GM18858 (cell line): ENCODE measurements around the gene PSMD3.

Experiments used
- ATAC-seq: cut with Tn5 transposase; IDR thresholded peaks from one replicate; pipeline ENCODE4 v1.9.1; 2021; ENCODE audit not compliant: unreplicated experiment

Gene PSMD3

GRCh38 chr17:39955726-39956225, 24.8 kb upstream of the PSMD3 start:
- ATAC-seq = no peak

DNA sequence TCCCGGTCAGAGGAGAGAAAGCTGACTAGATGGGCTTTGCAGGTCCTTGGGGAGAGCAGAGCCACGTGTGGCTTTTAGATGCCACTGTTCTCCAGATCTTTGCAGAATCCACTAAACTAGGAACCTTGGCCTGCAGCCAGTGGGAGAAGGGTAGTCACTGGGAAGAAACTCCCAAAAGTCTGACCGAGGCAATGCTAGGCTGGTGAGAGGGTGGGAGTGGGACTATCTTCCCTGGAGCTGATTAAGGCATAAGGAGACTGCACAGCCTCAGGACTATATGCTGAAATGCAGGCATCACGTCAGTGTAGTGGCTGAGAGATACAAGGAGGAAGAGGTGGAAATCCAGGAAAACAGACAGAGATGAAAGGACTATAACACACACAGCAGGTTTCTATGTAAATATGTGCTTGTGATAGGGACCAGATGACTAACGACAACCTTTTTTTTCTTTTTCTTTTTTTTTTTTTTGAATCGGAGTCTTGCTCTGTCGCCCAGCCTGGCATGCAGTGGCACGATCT, 20.0 kb upstream of the PSMD3 start:
- no peak for ATAC-seq

DNA sequence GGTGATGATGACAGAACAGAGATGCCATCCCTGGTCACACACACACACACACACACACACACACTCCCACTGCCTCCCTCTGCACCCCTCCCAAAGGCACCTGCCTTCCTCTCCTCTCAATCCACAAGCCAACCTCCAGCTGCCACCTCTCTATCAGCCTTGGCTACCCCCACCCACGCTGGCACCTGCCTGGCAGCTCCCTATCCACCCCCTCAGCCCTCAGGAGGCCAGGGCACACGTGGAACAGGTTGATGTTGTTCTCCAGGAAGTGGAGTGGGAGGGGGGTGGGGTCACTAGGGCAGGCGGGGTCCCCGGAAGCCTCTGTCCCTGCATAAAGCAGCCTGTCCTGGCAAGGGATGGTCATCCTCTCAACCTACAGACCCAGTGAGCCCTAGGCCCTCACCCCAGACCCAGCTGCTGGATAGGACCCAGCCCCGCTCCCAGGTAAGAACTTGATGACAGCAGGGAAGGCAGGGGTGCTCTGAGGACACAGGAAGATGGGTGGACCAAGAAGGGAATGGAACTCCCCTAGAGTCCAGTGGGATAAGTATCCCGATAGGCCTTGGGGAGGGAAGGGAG, 17.9 kb upstream of the PSMD3 start, which contains the start of gene GSDMA:
Gene GSDMA, plus strand, starts transcription at position 363 of the 579 bp plus-strand sequence. CDS start 2,684 bp downstream, outside the sequence.
- ATAC-seq = no peak

DNA sequence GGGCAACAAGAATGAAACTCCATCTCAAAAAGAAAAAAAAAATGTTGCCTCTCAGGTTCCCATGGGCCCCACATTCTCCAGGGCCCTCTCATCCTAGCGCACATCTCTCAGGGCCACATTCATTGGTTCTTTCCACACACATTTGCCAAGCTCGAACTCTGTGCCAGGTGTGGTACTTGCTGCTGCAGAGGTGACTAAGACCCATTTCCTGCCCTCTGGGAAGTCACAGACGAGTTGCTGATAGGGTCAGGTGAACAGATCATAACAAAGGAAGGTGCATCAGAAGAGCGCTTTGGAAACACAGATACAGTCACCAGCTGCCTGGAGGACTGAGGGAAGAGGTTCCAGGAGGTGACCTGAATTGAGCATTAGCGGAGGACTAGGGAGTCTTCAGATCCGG, 16.8 kb upstream of the PSMD3 start:
- no peak for ATAC-seq

DNA sequence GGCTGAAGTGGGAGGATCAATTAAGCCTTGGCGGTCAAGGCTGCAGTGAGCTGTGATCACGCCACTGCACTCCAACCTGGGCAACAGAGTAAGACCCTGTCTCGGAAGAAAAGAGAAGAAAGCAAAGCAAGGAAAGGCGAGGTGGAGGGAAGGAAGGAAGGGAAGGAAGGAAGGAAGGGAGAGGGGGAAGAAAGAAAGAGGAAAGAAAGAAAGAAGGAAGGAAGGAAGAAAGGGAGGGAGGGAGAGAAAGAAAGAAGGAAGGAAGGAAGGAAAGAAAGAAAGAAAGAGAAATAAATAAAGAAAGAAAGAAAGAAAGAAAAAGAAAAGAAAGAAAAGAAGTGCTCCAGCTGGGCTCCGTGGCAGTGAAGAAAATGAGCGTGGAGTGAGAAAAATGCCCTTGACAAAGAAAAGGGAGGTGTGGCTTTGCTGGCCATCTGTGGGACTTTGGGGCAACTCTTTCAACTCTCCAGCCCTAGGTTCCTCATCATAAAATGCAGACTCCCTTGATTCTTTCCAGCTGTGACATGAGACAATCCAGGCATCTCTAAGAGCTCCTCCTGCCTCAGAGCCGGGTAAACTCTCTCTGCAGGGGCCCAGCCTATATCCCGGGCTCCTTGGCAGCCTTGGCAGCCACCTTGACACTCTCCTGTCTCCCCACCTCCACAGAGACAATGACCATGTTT, 15.4 kb upstream of the PSMD3 start:
- ATAC-seq = no peak

DNA sequence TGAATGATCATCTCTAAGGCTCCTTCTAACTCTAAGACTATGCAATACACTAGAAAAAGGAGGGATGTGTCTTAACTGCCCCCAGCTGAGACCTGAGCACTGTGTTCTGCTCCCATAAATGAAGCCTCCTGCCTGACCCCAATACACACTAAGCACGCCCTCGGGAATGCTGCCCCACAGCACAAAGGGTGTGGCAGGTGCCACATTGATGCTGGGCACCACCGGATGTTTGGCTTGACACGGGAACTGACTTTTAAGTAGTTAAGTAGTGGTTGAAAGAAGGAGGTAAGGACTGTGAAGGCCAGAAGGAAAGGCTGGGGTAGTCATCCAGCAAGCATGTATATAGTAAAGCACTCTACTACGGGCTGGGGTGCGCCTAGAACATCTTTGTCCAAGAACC, 13.8 kb upstream of the PSMD3 start:
- no peak for ATAC-seq

- ATAC-seq = no peak
Measured at GRCh38 chr17:39968761-39969160, 11.8 kb upstream of the PSMD3 start.

DNA sequence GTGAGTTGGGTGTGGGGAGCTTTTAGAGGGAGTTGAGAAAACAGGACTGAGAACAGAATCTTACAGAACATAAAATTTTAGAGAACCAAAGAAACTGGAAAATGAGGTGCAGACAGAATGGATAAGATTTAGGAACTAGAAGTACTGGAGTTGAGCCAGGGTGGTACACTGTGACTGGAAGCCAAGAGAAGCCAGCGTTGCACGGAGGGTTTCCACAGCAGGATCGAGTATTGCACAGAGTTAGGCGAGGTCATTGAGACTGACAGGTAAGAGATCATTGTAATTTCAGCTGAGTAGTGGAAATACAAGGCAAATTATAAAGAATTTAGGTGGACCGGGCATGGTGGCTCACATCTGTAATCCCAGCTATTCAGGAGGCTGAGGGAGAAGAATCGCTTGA, 11.2 kb upstream of the PSMD3 start:
- ATAC-seq = no peak

GRCh38 chr17:39970157-39970692, 10.4 kb upstream of the PSMD3 start:
- no peak for ATAC-seq

DNA sequence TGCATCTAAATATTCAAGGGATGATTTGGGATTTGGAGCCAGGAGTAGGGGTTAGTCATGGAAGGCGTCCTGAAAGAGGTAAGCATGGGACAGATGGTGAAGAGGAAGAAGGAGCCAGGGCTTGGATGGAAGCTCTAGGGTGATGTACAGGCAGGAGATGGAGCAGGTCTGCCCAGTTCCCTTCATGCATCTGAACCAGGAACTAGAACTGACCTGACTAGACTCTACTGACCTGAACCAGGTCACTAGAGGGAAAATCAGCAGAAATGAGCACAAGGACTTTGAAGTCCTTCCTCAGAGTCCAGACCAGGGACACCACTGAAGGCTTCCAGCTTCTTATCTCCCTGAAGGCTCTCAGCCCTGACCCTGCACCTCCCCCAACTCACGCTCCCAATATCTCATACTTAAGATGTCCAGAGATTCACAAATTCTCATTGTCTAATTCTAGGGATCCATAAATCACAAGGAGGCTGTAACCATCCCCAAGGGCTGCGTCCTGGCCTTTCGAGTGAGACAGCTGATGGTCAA, 9.5 kb upstream of the PSMD3 start:
- ATAC-seq = no peak

DNA sequence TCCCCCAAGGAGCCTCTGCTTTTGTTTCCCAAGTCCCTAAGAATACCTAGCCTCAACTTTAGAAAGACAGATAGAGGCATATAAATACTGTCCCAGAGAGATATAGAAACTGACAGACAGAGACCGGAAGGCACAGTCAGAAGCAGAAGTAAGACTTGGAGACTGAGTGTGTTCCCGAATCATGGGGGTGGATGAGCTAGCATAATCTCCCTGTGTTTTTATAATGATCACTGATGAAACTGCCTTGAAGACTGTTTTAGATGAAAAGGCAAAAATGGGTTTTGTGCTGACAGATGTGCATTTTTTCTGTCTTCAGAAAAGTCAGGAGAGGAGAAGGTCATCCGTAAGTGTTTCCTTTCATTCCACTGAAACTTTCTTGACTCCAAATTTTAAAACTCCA, 8.3 kb upstream of the PSMD3 start:
- ATAC-seq = no peak

DNA sequence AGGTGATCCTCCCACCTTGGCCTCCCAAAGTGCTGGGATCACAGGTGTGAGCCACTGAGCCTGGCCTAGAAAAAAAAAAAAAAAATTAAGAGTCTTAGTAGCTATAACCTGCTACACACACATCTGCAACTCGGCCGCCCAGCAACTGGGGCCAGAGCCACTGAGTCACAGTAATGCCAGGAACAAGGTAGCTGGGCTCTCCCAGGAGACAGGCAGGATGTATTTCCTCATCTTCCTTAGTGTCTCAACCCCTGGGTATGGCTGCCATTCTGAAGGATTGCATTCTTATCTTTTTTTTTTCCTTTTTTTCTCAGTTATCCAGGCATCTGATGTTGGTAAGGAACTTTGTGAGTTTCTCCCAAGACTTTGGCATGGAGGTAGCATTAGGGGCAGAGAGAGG, 7.1 kb upstream of the PSMD3 start:
- ATAC-seq = no peak

DNA sequence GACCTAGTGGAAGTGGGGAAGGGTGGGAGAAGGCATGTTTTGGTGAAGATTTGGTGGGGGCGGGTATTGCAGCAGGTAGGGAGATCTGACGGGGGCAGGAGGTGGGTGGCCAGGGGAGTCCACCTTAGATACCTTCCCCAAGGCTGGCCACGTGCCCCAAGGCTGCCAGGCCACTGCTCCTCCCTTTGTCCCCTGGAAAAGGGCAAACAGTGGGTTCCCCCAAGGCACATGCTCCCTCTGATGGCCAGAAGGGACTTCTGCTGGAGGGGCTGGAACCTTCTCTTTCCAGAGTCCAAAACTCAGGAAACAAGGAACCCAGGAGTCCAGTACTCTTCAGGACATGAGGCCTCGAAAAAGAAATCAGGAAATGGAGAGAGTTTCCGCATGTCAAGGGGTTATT, 6.2 kb upstream of the PSMD3 start:
- ATAC-seq = no peak

- ATAC-seq = no peak
Measured at GRCh38 chr17:39975801-39976200, 4.8 kb upstream of the PSMD3 start.

DNA sequence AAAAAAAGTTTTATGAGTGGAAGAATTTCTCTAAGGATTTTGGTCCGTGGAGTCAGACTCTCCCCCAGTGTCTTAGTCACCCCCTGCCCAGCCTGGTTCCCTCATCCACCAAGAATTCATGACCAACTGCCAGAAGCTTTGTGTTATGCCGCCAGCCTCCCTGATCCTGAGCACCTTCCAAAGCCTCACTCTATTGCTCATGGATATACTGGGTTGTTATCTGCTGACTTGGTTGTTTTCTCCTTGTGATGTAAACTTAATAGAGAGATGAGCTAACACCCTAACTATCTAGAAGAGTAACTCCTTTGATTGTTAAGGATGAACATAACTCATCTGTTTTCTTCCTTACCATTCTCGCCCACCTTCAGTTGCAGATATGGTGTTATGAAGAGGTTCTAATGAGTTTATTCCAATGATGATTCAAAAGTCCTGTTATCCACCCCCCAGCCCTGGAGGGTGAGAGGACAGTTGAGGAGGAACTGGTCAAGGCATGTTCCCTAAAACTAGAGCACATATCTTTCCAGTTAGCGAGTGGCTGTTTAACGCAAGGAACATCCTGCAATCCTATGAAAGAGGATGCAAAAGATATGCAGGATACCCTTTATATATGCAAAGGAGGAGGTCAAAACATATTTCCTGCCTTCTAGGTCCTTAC, 1.5 kb upstream of the PSMD3 start:
- no peak for ATAC-seq

- peak; percentile 14 for ATAC-seq
Measured at GRCh38 chr17:39979893-39980350, 685 bp upstream of the PSMD3 start.

- no peak for ATAC-seq
Measured at GRCh38 chr17:39981207-39981741, 667 bp downstream of the PSMD3 start.

GRCh38 chr17:39981766-39982375, 1.3 kb downstream of the PSMD3 start:
- ATAC-seq = no peak

- no peak for ATAC-seq
Measured at GRCh38 chr17:39988206-39988810, 7.7 kb downstream of the PSMD3 start.

GRCh38 chr17:39994448-39994847, 13.8 kb downstream of the PSMD3 start:
- ATAC-seq = no peak
